Measurements from ENCODE around the gene SLC9A1.

GRCh38 chr1:27162090-27162489 is 7.2 kb upstream of the SLC9A1 start:
- no peak for TF ChIP-seq EZH2 (IDR thresholded peaks at IDR 0.05; ENCODE audit: low read length)
- TF ChIP-seq CTCF (optimal IDR thresholded peaks at IDR 0.05 in 1 of 3, IDR thresholded peaks at IDR 0.05 in 1 of 3, conservative IDR thresholded peaks at IDR 0.05 in 1 of 3; ENCODE audit: extremely low read depth in 1 of 3, insufficient read depth in 2 of 3, low read length in 3 of 3), result no peak

Data from keratinocyte (primary cell).